ENCODE results near the gene SOS1.
"Not testable (repeated sequence)": the region's sequence is repeated elsewhere in the genome, so short reads cannot be mapped to it uniquely, and the experiment has no call there.

Gene SOS1

DNA sequence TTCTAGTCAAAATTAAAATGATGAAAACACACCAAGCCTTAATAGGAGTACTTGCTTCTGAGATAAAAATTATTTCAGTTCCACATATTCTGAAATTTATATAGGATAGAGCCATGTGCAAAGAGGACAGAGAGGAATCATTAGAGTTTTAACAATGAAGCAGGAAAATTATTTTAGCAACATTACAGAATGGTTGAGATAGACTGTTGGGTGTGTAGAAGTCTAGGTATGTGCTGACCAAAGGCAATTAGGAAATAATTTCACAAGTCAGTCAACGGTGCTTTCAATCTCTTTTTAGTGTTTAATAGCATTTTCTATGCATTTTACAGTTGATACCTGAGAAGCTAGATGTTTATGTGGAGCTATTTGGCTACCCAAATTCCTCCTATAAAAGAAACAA is 25.2 kb downstream of the SOS1 start:
- FAIRE-seq, result no peak

DNA sequence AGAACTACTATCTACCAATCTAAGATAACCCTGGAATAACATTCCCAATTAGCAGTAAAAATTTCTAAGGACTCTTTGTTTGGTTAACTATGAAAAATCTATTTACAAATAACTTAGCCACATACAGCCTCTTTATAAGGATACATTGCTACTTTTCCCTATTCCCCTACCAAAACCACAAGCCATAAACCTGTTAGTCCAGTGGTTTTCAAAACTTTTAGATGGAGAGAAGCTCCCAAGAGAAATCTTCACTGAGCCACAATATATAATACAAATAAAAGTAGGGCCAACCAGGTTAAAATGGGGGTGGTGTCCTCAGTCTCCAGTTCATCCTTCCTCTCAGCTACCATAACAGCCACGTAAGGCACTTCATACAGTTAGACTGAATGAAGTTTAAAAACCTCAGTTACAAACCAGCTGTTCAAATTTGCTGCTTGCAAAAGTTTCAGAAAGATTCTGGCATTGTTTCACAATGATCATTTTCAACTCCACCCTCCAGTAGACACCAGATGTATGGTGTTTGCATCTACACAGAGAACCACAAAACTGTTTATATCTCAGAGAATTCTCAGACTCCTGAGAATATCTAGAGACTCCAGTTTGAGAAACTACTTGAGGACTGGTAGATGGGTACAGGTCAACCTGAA is 26.0 kb downstream of the SOS1 start:
- no peak for FAIRE-seq

DNA sequence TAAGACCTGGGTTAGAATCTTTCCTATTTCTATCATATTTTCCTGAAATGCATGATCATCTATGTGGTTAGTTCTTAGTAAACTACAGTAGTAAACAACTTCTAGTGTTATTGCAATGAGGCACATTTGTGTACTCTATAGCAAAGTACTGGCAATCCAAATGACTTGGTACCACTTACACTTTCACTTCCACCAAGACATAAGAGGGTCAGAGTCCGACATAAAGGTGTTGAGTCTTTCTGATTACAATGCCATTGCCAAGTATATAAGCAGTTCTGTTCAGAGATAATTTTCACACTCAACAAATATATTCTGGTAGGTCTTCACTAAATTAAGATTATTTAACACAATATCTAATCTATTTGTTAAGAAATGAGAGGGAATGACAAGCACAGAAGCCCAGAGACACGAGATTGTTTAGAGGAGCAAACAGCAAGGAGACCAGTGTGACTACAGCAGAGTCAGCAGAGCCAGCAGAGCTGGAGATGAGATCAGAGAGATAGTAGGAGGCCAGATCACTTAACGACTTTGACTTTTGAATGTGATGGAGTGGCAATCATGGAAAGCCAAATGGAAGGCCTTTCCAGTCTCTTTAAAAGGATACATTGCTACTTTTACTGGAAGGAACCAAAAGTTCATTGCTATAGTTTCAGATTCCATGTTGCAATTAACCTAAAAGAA is 27.5 kb downstream of the SOS1 start:
- FAIRE-seq, result no peak

DNA sequence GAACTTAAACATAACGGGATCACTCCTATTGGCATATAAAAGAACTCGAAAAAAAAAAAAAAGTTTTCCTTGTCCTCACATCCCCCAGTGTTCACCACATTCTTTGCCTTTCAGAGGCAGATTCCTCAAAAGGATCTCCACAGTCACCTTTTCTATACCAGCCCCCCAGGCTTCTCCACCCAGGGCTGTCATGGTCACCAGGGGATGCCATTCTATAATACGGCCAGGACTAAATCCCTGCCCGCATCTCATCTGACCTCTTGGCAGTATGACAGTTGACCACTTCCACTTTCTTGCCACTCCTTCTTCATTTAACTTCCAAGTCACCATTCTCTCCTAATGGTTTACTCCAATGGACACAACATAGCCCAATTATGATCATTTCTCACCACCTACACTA is 29.3 kb downstream of the SOS1 start:
- FAIRE-seq, result no peak

DNA sequence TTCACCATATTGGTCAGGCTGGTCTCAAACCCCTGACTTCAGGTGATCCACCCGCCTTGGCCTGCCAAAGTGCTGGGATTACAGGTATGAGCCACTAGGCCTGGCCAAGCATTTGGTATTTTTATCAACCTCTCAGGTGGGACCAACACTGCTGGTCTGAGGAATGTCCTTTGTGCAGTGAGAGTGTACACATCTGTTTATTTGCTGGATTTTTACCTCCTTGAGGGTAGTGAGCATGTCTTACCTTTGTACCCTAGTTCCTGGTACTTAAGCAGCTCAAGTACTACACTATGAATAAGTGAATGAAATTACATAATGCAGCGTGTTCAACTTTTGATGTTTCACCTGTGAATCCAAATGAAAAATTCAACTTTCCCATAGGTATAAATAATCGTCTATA is 29.8 kb downstream of the SOS1 start:
- no peak for FAIRE-seq

DNA sequence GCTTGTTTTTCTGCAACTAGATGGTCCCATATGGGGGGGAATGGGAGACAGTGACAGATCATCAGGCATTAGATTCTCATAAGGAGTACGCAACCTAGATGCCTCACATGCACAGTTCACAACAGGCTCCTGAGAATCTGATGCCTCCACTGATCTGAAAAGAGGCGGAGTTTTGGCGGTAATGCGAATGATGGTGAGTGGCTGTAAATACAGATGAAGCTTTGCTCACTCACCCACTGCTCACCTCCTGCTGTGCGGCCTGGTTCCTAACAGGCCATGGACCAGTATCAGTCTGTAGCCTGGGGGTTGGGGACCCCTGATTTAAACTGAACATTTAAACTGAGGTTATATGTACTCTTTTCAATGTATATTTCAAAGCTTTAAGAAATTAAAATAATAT is 40.7 kb downstream of the SOS1 start:
- no peak for FAIRE-seq

DNA sequence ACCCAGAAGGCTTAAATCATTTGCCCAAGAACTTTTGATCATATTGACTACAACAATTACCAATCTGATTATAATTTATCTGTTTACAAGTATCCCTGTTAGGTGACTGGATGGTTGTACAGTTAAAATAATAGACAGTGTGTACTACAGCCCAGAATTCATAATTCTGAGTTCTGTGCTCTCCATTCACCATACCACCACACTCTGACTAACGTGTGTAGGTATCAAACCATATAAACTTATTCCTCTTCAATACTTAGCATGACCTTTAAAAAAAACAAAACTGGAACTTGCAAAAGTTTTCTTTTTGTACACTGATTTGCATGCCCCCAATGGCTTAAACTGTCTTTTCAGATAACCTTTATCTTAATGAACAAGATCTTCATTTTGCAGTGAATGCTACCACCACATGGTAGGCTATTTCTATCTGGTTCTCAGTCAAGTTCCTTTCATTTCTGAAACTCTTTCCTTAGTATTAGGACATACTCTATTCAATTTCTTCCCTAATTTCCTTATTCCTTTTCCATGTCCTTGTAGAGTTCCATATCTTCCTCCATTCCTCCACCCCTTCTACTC is 50.9 kb downstream of the SOS1 start:
- FAIRE-seq, result no peak

DNA sequence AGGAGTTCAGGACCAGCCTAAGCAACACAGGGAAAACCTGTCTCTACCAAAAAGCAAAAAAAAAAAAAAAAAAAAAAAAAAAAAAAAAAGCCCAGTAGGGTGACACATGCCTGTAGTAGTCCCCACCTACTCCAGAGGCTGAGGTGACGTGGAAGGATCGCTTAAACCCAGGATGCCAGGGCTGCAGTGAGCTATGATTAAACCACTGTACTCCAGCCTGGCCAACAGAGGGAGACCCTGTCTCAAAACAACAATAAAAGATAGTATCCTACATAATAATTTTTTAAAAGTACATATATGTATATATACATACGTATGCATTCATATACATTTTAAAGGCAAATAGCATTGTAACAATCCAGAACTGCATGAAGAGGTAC is 51.7 kb downstream of the SOS1 start:
- no peak for FAIRE-seq

DNA sequence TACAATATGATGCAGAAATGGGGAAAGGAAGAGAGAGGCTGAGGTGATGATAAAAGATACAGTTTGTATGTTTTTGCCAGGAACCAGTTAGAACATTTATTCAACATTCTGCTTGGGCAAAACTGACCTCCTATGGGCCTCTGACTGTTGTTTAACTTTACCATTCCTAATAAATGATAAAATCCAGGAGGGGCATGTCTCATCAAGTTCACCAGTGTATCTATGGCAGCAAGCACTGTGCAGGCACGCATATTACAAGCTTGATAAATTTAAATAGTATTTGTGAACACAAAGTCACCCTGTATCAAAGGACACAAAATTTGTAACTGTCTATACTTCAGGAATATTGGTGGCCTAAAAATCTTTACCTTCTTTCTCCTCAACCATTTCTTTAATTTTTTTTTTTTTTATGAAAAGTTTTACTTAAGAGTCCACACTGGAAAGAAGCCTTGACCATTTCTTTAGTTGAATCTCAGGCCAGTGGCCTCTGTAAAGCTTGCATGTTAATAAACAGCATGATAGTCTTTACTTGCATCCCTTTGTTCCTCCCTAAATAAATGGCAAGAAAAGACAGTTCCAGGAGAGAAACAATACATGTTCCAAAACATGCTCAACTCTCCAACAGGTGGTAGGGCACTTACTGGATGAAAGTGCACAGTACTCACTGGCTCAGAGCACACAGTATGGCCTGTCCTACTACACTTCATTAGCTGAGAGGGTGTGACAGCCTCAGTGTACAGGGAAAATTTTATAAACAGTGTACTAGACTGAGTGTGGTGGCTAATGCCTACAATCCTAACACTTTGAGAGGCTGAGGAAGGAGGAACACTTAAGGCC is 52.3 kb downstream of the SOS1 start:
- no peak for FAIRE-seq

DNA sequence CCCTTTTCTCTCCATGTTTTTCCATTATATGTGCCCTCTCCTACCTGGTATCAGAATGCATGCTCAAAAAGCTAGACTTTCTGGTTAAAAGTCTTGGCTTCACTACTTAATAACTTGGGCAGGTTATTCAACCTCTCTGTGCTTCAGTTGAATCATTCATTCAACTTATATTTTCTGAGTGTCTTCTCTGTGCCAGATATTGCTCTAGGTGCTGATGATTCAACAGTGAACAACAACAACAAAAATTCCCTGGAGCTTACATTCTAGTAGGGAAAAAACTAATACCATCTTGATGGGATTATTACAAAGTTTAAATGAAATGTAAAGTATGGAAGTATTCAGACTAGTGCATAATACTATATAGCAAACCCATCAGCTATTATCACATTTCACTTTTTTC is 55.2 kb downstream of the SOS1 start:
- no peak for FAIRE-seq

DNA sequence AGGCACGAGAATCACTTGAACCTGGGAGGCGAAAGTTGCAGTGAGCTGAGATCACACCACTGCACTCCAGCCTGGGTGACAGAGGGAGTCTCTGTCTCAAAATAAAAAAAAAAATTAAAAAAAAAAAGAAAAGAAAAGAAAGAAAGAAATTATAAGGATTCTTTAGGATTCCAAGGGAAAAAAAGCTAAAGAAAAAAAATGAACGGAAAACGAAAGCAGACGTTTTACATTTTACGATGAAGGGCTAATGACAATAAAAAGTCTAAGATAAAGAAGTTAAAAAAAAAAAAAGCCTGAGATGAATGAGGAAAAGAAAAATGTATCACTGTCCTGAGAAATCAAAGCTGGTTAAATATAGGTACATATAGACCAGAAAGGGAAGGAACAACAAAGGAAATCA is 58.5 kb downstream of the SOS1 start:
- peak; percentile 56 for FAIRE-seq

DNA sequence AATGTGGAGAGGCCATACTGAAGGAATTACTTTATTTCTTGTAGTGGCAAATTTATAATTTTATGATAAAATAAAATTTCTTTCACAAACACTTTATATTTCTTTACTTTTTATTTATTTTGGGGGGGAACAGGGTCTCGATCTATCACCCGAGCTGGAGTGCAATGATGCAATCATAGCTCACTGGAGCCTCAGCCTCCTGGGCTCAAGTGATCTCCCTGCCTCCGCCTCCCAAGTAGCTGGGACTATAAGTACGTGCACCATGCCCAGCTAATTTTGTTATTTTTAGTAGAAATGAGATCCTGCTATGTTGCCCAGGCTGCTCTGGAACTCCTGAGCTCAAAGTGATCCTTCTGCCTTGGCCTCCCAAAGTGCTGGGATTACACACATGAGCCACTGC is 59.6 kb downstream of the SOS1 start:
- FAIRE-seq, result no peak

DNA sequence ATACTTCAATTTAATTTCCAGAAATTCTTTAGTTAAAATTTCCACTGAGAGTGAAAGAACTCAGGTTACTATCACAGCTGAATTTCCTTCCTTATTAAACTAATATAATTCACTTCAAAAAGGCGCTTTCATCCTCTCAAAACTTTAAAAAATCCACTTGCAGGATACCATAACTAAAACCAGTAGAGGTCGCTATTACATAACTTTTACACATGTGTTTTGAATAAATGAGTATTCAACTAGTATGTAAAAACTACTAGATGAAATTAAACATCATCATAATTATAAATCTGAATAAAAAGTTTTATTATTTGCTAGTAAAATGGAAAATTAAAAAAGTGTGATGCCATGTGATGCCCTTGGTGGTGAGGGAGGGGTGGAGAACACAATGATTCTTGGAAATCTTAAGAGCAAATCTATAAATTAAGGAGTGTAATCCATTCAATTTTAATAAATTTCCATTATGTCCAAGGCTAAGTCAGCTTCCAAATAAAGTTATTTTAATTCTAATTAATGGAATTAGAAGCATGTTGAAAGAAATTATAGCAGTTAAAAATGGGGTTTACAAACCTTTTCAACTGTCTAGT is 61.4 kb downstream of the SOS1 start:
- FAIRE-seq, result peak; percentile 99

DNA sequence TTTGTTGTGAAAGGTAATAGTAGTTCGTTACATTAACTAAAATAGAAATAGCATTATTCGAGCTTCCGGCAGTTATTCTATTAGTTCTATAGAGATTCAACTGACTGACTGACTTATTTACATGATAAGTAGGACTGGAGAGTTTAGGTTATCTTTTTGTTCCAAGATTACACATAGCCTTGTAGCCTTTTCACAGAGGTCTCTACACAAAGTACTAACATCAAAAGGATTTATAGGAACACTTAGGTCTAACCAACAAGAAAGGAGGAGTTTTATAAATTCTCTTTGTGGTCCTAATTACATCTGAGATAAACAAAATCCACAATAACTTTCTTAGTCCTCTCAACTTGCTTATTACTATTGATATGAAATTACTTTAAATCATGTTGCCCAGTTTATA is 62.8 kb downstream of the SOS1 start:
- no peak for FAIRE-seq

DNA sequence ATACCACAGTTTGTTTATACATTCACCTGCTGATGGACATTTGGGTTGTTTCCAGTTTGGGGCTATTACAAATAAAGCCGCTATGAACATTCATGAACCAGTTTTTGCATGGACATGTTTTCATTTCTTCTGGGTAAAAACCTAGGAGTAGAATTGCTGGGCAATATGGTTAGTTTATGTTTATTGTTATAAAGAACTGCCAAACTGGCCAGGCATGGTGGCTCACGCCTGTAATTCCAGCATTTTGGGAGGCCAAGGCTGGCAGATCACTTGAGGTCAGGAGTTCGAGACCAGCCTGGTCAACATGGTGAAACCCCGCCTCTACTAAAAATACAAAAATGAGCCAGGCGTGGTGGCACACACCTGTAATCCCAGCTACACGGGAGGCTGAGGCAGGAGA is 68.2 kb downstream of the SOS1 start:
- not testable (repeated sequence) for FAIRE-seq

DNA sequence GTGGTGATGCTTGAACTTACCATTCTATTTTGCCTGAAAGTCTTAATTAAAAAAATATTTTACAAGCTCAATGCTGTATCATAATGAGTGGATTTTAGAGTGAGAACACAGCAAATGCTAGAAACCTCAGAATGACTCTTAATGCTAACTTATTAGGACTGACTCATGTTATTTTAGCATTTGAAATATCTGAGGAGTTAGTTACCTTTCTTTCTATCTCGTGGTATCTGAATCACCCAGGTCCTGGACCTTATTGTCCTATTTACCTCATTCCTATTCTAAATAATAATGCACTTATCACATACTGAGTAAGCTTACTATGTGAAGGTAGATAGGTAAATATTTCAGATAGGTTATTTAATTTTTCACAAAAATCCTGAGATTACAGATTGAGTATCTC is 70.7 kb downstream of the SOS1 start:
- no peak for FAIRE-seq

DNA sequence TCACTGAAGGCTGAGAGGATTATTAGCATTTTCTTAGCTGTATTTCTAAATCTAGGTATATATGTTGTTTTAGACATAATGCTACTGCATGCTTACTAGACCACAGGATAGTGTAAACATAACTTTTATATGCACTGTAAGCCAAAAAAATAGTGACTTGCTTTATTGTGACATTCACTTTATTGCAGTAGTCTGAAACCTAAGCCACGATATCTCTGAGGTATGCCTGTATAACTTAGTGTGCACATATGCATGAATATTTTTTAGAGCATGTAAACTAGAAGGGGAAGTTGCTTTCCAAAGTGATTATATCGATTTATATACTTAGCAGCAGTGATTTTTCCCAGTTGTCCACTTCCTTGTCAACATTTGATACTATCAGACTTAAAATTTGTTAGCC is 81.8 kb downstream of the SOS1 start:
- no peak for FAIRE-seq

DNA sequence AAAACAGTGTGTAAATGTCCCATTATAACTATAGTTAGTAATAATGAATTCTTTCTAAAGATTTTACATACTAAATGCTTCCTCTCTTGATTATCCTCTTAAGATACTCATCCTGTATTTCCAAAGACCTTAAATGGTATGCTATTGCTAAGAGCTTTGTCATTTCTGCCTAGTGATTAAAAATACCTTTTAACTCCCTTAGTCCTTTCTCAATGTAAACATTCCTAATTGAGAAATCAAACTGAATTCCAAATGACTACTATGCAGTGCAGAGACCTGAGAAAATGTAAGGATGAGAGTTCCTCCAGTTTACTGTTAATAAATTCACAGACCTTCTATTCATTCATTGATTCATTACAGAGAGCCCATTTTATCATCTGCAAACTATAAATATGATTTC is 86.9 kb downstream of the SOS1 start:
- FAIRE-seq, result no peak

DNA sequence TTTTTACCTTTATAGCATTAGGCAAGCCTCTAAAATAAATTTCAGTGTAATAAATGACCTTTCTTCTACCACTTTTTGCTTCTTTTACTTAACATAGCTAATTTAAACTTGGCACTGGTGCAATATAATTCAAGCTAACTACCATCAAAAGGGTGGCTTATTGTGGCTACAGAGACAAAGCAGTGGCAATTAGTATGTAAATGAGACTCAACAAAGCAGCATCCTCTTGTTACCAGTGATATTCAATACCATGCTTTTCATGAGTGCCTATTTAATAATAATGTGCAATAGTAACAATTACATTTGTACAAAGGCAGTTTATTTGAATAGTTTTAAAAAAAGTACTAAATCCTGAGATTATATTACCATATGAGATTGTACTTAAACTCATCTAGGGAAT is 93.4 kb downstream of the SOS1 start:
- FAIRE-seq, result no peak

DNA sequence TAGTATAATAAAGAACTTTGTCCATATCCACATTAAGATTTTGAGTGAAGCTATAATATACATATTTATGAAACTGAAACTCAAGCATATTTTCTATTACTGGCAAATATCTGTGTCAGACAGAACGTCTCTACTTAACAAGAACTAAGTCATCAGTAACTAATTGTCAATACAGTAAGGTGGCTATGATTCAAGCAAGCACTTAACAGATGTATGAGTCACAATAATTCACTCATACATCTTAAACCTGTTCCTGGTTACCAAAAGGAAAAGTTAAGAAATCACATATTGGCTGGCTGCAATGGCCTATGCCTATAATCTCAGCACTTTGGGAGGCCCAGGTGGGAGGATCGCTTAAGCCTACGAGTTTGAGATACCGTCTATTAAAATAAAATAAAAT is 96.0 kb downstream of the SOS1 start:
- FAIRE-seq, result no peak

DNA sequence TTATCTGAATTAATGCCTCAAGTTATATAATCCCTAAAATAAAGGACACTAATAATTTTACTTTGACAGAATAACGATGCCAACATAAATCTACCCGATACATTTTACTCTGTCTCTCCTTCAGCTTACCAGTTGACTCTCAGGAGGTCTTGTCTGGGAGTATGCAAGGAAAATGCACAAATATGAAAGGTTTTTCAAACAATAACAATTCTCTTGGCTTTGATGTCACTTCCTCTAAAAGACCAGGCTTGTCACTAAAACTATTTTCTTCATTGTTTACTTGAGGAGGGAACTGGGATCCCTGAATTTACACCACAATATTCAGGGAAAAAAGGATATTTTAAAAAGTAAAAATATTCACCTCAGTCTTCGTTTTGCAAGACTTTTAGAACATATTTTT is 97.2 kb downstream of the SOS1 start:
- no peak for FAIRE-seq

DNA sequence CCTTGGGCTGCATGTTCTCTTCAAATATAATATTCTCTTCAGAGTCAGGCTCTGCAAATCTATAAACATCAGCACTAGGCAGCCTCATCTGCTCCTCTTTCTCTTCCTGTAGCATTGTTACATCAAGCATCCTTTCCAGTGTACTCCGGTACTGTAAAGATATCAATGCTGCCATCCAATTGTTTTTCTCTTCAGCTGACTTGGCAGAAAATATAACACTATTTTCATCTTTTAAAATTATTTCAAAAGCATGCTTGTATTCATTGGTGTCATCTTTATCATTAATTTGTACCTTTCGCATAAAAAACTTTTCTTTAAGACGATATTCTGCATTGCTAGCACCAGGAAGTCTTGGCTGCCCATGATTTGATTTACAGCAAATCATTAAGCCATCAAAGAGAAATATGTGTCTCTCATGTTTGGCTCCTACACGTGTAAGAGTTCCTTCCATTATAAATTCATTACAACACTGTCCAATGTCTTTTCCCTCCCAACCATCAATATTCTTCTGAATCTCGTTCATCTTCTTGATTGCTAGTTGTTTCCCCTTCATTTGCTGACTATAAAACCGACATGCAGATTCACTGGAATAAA is 98.1 kb downstream of the SOS1 start:
- FAIRE-seq, result no peak

DNA sequence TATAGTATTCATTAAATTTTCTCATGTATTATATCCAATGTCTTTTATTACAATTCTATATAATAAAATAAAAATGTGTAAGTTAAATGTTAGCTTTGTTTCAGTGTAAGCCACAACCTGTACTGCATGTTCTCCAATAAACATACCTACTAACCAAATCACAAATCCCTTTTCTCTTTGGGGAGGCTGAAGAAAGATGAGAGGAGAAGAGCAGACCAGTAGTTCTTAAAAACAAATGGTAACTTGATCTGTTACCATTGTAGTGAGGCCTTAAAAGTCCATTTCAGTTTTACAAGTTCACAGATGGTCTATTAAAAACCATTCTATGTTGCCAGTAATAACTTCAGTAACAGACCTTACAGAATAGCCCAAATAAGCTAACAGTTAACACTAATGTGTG is 100.5 kb downstream of the SOS1 start:
- FAIRE-seq, result no peak
